GM12878 (cell line): ENCODE results near the gene PCDH7. TPM values are rescaled to one million over a fixed set of nuclear protein-coding genes. Genes with fewer than 3 reads are reported as not detected.

Source experiments
- ATAC-seq: fragments of 200-7000 bp; cut with Tn5 transposase; 3 replicates; pipeline ENCODE4 v1.9.1; 2020; ENCODE audit warnings: mild to moderate bottlenecking, moderate library complexity
- BruUV-seq: library from RNA; stranded (reverse); fragments of 400-500 nt; replicated peaks from 2 replicates; lab custom pipeline; 2021; lab: Mats Ljungman, UMichigan
- CTCF ChIA-PET: fragments of 300-600 bp; sonication (Branson Sonifier 250); formaldehyde crosslinking; extraction: SDS; loops from one replicate; lab custom pipeline; 2021; ENCODE audit warnings: inconsistent platforms; lab: Yijun Ruan, JAX
- POLR2A ChIA-PET: fragments of 350-600 bp; formaldehyde crosslinking; extraction: SDS; loops from one replicate; lab custom pipeline; 2021; ENCODE audit warnings: inconsistent platforms; lab: Charles Lee
- RAD21 ChIA-PET: fragments of 300-600 bp; sonication (Branson Sonifier 250); formaldehyde crosslinking; loops from one replicate; lab custom pipeline; 2023; ENCODE audit warnings: antibody characterized with exemption; ENCODE audit not compliant: unreplicated experiment; lab: Charles Lee
- SMC1A ChIA-PET: fragments of 300-600 bp; sonication (Branson Sonifier 250); formaldehyde crosslinking; loops from one replicate; lab custom pipeline; 2023; ENCODE audit not compliant: unreplicated experiment, uncharacterized antibody; lab: Charles Lee
- DNase-seq: peaks from one replicate; pipeline ENCODE4 v3.0.0-alpha.2; 2011; ENCODE audit warnings: low read depth, low spot score
- FAIRE-seq: peaks from 3 replicates; lab custom pipeline; 2011; peaks lifted over from hg19 to GRCh38; lab: Jason Lieb, UNC
- H2AFZ ChIP-seq: 2 replicates; pipeline ENCODE4 v1.6.0; 2011; ENCODE audit warnings: low read depth, low read length, control low read depth; ENCODE audit not compliant: control insufficient read depth
- H3K27ac ChIP-seq: 2 replicates; pipeline ENCODE4 v1.5.1; 2011; ENCODE audit warnings: control low read depth; ENCODE audit not compliant: control insufficient read depth, insufficient read depth
- H3K27me3 ChIP-seq, 2 experiments: replicated peaks in 1 of 2; 2 replicates each; pipeline versions ENCODE4 v1.6.0 to v1.6.1; 2011; ENCODE audit warnings: low read length in 1 of 2; ENCODE audit not compliant: control insufficient read depth in 2 of 2, insufficient read depth in 2 of 2
- H3K36me3 ChIP-seq, 2 experiments: 2 replicates each; pipeline ENCODE4 v1.5.1; 2011; ENCODE audit warnings: low read length in 1 of 2; ENCODE audit not compliant: control insufficient read depth in 2 of 2, insufficient read depth in 2 of 2
- H3K4me1 ChIP-seq: 2 replicates; pipeline ENCODE4 v1.6.1; 2011; ENCODE audit warnings: mild to moderate bottlenecking, low read length, moderate library complexity, mixed read lengths; ENCODE audit not compliant: control insufficient read depth, insufficient read depth
- H3K4me2 ChIP-seq: 2 replicates; pipeline ENCODE4 v1.6.0; 2011; ENCODE audit warnings: control low read depth; ENCODE audit not compliant: control insufficient read depth, insufficient read depth
- H3K4me3 ChIP-seq: fragments of 200-600 bp; sonication (generic); 2 replicates; pipeline ENCODE4 v1.5.1; 2016
- H3K79me2 ChIP-seq: 2 replicates; pipeline ENCODE4 v1.6.0; 2011; ENCODE audit warnings: low read length; ENCODE audit not compliant: control insufficient read depth, insufficient read depth
- H3K9ac ChIP-seq: 2 replicates; pipeline ENCODE4 v1.8.0; 2011; ENCODE audit warnings: low read length, control low read depth, mixed read lengths; ENCODE audit not compliant: control insufficient read depth, insufficient read depth
- H3K9me3 ChIP-seq: replicated peaks from 3 replicates; pipeline ENCODE4 v1.5.1; 2011; ENCODE audit warnings: mild to moderate bottlenecking, low read length; ENCODE audit not compliant: control insufficient read depth, insufficient read depth
- H4K20me1 ChIP-seq: 2 replicates; pipeline ENCODE4 v1.6.0; 2011; ENCODE audit not compliant: control insufficient read depth, insufficient read depth
- CREM ChIP-seq: IDR thresholded peaks from 2 replicates; pipeline ENCODE4 v1.6.1; 2014; ENCODE audit warnings: antibody characterized with exemption, low read depth
- HDAC6 ChIP-seq: fragments of 200-600 bp; sonication (generic); IDR thresholded peaks from one replicate; pipeline ENCODE4 v1.8.0; 2017; ENCODE audit warnings: antibody characterized with exemption; ENCODE audit not compliant: unreplicated experiment
- KAT2A ChIP-seq: conservative IDR thresholded peaks from 2 replicates; pipeline ENCODE4 v1.6.1; 2011; ENCODE audit warnings: low read depth, low read length; ENCODE audit not compliant: control insufficient read depth
- LARP7 ChIP-seq: fragments of 450-650 bp; IDR thresholded peaks from 2 replicates; pipeline ENCODE4 v1.6.1; 2017; ENCODE audit warnings: mild to moderate bottlenecking
- NFYB ChIP-seq: IDR thresholded peaks from 2 replicates; pipeline ENCODE4 v1.6.1; 2011; ENCODE audit warnings: low read depth, mild to moderate bottlenecking, low read length, improper control_type of control experiment, moderate library complexity; ENCODE audit not compliant: insufficient read depth
- NR2C2 ChIP-seq: IDR thresholded peaks from 2 replicates; pipeline ENCODE4 v1.6.1; 2011; ENCODE audit warnings: borderline replicate concordance, low read depth; ENCODE audit not compliant: control insufficient read depth, insufficient read length
- SREBF1 ChIP-seq: IDR thresholded peaks from 2 replicates; pipeline ENCODE4 v1.6.1; 2012; ENCODE audit warnings: mild to moderate bottlenecking, low read length
- STAT3 ChIP-seq: IDR thresholded peaks from 2 replicates; pipeline ENCODE4 v1.6.1; 2011; ENCODE audit warnings: low read depth, low read length, improper control_type of control experiment
- TBL1XR1 ChIP-seq: IDR thresholded peaks from 2 replicates; pipeline ENCODE4 v1.6.1; 2012; ENCODE audit warnings: low read depth, low read length, improper control_type of control experiment
- WGBS: methylation state at CpG from one replicate; pipeline ENCODE4 v1.1.6; 2016; ENCODE audit warnings: low lambda C conversion rate; ENCODE audit not compliant: insufficient replicate concordance, insufficient coverage; ENCODE audit errors: missing lambda C conversion rate; 5-methylcytosine and 5-hydroxymethylcytosine counted together
- in situ Hi-C: fragments of 300-500 bp; cut with MboI; formaldehyde crosslinking; loops from 9 replicates; pipeline ENCODE4 v1.14.3; 2018; ENCODE audit warnings: mixed read lengths
- intact Hi-C: fragments of 100-400 bp; cut with micrococcal nuclease; formaldehyde crosslinking; loops from one replicate; pipeline ENCODE4 v1.14.2; 2022; ENCODE audit not compliant: unreplicated experiment
- polyA plus RNA-seq, 11 experiments: library from polyadenylated mRNA; depleted of rRNA in 4 of 11; unstranded in 6 of 11; stranded (reverse) in 5 of 11; fragments of >200 nt; fragmentation: Nextera tagmentation in 4 of 11; fragmentation: Illumina TruSeq in 1 of 11; extraction: Ambion mirVana in 4 of 11; extraction: Trizol in 1 of 11; gene quantifications; 1 replicate in 1 of 11; 2 replicates in 10 of 11; pipeline versions ENCODE4 v1.2.1 to v1.2.3, GENCODE V29; 2011 to 2016; ENCODE audit warnings: inconsistent platforms in 2 of 11, missing spikeins in 2 of 11, low read depth in 1 of 11
- total RNA-seq, 4 experiments: library from RNA; depleted of rRNA in 3 of 4; stranded (reverse); fragments of >200 nt in 3 of 4; fragmentation: Illumina TruSeq in 1 of 4; extraction: Trizol in 1 of 4; gene quantifications; 2 replicates each; pipeline versions ENCODE4 v1.2.1 to v1.2.3, GENCODE V29; 2013 to 2021
- TF ChIP-seq, protein P1 (sequence below): fragments of 450-650 bp; IDR thresholded peaks from 2 replicates; pipeline ENCODE4 v1.6.1; 2017; ENCODE audit warnings: mild to moderate bottlenecking, moderate library complexity
- TF ChIP-seq, protein P2 (sequence below): IDR thresholded peaks from 2 replicates; pipeline ENCODE4 v1.6.1; 2012; ENCODE audit warnings: low read depth, low read length, improper control_type of control experiment
- TF ChIP-seq, protein P3 (sequence below): fragments of 150-350 bp; IDR thresholded peaks from 2 replicates; pipeline ENCODE4 v1.6.1; 2016; ENCODE audit warnings: low read depth, low read length

Gene PCDH7
- total and polyA plus RNA-seq, 10 of the 15 experiments (the other 5 are each of a cell fraction or from before 2014, with no cell fraction given), result 0.02 to 0.06 (median 0.03) TPM; not detected in 7

DNA sequence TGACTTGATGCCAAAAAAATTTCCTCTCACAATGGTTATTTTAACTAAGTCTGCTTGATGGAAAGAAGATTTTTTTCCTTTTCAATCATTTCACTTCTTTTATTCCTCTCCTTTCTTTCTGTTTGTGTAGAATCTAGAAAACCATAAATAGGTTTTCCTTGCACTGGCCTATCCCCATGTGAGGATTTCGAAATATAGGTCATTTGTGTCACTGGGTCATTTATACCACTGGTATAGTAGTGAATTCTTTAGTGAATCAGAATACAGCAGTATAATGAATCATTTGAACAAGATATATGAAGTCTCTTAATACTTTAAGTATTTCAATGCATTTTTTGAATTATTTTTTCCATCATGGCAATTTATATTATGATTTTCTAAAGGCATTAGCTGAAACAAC is 26.6 kb downstream of the PCDH7 start:
- Histone ChIP-seq H3K9ac (no peak overlapping the region), H3K36me3 (no peaks in the 10 kb centered on the region), H3K4me1 (no peaks in the 10 kb centered on the region), H3K4me3 (no peak overlapping the region), H2AFZ (no peak overlapping the region), H3K79me2 (no peaks in the 10 kb centered on the region), H3K27ac (no peak overlapping the region), H3K4me2 (no peak overlapping the region), H4K20me1 (no peaks in the 10 kb centered on the region), H3K9me3 (no peaks in the 10 kb centered on the region), H3K27me3 (no peaks in the 10 kb centered on the region)
- FAIRE-seq (no peak), ATAC-seq (no peak), DNase-seq (no peak)
- ChIA-PET POLR2A (no interaction called here), RAD21 (no interaction called here), SMC1A (no interaction called here), CTCF (no interaction called here)
- TF ChIP-seq, protein P1, sequence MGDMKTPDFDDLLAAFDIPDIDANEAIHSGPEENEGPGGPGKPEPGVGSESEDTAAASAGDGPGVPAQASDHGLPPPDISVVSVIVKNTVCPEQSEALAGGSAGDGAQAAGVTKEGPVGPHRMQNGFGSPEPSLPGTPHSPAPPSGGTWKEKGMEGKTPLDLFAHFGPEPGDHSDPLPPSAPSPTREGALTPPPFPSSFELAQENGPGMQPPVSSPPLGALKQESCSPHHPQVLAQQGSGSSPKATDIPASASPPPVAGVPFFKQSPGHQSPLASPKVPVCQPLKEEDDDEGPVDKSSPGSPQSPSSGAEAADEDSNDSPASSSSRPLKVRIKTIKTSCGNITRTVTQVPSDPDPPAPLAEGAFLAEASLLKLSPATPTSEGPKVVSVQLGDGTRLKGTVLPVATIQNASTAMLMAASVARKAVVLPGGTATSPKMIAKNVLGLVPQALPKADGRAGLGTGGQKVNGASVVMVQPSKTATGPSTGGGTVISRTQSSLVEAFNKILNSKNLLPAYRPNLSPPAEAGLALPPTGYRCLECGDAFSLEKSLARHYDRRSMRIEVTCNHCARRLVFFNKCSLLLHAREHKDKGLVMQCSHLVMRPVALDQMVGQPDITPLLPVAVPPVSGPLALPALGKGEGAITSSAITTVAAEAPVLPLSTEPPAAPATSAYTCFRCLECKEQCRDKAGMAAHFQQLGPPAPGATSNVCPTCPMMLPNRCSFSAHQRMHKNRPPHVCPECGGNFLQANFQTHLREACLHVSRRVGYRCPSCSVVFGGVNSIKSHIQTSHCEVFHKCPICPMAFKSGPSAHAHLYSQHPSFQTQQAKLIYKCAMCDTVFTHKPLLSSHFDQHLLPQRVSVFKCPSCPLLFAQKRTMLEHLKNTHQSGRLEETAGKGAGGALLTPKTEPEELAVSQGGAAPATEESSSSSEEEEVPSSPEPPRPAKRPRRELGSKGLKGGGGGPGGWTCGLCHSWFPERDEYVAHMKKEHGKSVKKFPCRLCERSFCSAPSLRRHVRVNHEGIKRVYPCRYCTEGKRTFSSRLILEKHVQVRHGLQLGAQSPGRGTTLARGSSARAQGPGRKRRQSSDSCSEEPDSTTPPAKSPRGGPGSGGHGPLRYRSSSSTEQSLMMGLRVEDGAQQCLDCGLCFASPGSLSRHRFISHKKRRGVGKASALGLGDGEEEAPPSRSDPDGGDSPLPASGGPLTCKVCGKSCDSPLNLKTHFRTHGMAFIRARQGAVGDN, result no peak
- TF ChIP-seq NFYB, result no peak
- TF ChIP-seq HDAC6, result no peak
- TF ChIP-seq, protein P2, sequence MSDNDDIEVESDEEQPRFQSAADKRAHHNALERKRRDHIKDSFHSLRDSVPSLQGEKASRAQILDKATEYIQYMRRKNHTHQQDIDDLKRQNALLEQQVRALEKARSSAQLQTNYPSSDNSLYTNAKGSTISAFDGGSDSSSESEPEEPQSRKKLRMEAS, result no peak
- no peak for TF ChIP-seq TBL1XR1
- TF ChIP-seq SREBF1, result no peak
- TF ChIP-seq CREM, result no peak
- TF ChIP-seq STAT3, result no peak
- TF ChIP-seq, protein P3, sequence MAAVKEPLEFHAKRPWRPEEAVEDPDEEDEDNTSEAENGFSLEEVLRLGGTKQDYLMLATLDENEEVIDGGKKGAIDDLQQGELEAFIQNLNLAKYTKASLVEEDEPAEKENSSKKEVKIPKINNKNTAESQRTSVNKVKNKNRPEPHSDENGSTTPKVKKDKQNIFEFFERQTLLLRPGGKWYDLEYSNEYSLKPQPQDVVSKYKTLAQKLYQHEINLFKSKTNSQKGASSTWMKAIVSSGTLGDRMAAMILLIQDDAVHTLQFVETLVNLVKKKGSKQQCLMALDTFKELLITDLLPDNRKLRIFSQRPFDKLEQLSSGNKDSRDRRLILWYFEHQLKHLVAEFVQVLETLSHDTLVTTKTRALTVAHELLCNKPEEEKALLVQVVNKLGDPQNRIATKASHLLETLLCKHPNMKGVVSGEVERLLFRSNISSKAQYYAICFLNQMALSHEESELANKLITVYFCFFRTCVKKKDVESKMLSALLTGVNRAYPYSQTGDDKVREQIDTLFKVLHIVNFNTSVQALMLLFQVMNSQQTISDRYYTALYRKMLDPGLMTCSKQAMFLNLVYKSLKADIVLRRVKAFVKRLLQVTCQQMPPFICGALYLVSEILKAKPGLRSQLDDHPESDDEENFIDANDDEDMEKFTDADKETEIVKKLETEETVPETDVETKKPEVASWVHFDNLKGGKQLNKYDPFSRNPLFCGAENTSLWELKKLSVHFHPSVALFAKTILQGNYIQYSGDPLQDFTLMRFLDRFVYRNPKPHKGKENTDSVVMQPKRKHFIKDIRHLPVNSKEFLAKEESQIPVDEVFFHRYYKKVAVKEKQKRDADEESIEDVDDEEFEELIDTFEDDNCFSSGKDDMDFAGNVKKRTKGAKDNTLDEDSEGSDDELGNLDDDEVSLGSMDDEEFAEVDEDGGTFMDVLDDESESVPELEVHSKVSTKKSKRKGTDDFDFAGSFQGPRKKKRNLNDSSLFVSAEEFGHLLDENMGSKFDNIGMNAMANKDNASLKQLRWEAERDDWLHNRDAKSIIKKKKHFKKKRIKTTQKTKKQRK, result no peak
- TF ChIP-seq NR2C2, result no peak
- no peak for TF ChIP-seq KAT2A
- no peak for TF ChIP-seq LARP7
- intact Hi-C loops, result no loop called here
- WGBS, result 0% methylated on average over 1 of the region's 1 CpG
- no TSS peak for BruUV-seq
- in situ Hi-C loops, result no loop called here
